GM19238 (cell line): Measurements from ENCODE around the gene ENTPD1.
"Not testable (repeated sequence)": the region's sequence is repeated elsewhere in the genome, so short reads cannot be mapped to it uniquely, and the experiment has no call there.

Source experiments
- DNase-seq: peaks from one replicate; pipeline ENCODE4 v3.0.0; 2011; ENCODE audit warnings: low spot score; ENCODE audit not compliant: insufficient read length

The ENTPD1 gene, protein sequence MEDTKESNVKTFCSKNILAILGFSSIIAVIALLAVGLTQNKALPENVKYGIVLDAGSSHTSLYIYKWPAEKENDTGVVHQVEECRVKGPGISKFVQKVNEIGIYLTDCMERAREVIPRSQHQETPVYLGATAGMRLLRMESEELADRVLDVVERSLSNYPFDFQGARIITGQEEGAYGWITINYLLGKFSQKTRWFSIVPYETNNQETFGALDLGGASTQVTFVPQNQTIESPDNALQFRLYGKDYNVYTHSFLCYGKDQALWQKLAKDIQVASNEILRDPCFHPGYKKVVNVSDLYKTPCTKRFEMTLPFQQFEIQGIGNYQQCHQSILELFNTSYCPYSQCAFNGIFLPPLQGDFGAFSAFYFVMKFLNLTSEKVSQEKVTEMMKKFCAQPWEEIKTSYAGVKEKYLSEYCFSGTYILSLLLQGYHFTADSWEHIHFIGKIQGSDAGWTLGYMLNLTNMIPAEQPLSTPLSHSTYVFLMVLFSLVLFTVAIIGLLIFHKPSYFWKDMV

DNA sequence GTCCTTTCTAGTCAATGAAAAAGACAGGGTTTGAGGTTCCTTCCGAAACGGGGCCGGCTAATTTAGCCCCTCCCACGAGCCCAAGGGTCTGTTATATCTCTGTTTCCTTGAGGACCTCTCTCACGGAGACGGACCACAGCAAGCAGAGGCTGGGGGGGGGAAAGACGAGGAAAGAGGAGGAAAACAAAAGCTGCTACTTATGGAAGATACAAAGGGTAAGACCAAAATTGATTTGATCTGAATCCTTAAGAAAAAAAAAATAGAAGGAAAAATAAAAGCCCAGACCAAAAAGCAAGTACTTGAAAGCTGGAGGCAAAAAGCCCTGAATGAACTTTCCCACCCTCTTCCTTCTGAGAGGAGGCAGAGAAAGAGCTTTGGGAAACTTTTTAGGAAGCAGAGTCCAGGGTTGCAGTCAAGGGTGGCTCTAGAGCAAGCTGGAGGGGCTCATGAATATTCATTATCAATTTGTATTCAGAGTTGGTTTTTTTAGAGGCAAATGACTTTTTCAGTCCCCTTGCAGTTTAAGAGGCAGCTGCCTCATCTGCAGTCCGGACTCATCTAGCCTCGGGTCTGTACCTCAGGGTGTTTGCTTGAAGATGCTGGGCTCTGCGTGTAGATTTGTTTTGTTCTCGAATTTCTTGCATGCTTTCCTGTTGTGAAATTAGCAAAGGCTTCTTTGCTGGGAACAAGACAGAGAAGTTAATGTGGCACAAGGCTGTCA is at the start of gene ENTPD1:
ENTPD1 (plus strand) TSS at position 123 of the 721 bp plus-strand sequence; CDS start at position 200, 77 bp downstream.
- no peak for DNase-seq

- DNase-seq = no peak
These were observed 49.4 kb upstream of the ENTPD1 start for GRCh38 chr10:95706573-95706972.

DNA sequence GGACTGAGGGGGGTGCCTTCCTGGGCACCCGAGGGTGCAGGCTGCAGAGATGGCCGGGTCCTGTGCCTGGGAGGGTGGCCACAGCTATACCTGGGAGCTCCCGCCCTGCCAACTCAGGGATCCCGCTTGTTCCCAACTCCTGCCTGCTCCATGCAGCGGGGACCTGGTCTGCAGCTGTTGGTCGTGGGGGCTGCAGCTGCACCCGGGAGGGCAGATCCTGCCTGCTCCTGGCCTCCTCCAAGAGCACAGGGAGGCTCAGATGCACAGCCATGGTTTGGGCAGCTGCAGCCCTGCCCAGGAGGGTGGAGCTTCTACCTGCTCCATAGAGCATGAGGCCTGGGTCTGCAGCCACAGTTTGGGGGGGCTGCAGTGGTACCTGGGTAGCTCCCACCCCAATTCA is 49.0 kb upstream of the ENTPD1 start:
- no peak for DNase-seq

GRCh38 chr10:95711492-95711891 is 44.5 kb upstream of the ENTPD1 start:
- DNase-seq = no peak

DNA sequence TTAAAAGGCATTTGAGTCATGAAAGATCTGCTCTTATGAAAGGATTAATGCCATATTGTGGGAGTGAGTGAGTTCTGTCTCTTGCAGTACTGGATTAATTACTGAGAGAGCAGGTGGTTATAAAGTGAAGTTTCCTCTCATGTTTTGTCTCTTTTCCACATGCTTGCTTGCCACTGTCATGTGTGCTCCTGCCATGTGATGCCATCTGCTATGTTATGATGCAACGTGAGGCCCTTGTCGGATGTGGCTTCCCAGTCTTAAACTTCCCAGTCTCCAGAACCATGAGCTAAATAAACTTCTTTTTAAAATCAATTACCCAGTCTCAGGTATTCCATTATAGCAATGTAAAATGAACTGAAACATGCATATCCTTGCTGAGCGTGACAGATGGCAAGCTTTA is 39.5 kb upstream of the ENTPD1 start:
- DNase-seq = no peak

- DNase-seq = no peak
These were observed 39.1 kb upstream of the ENTPD1 start for GRCh38 chr10:95716866-95717265.

DNA sequence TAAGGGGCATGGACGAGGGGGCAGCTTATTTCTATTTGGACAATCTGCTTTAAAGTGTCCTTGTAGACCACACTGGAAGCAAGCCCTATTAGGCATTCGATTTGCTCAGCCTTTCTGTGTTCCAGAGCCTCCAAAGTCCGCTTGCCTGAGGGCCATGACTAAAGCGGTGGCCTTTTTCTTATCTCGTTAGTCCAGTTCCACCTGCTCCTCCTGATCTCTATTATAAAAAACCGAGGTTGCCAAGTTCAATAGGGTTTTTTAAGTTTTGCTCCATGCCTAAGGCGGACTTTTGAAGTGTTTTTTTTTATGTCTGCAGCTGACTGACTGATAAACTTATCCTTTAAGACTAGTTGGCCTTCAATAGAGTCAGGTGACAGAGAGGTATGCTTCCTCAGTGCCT is 35.2 kb upstream of the ENTPD1 start:
- DNase-seq = not testable (repeated sequence)

DNA sequence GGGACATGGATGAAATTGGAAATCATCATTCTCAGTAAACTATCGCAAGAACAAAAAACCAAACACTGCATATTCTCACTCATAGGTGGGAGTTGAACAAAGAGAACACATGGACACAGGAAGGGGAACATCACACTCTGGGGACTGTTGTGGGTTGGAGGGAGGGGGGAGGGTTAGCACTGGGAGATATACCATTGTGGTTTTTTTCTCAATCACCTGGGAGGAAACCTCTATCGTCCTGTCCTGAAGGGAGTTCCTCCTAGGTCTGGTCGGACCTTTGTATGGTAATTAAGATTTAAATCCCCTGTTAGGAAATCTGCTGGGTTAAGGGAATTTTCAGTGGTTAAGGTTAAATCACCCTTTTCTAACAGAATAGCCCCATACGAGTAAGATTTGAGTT is 33.5 kb upstream of the ENTPD1 start:
- not testable (repeated sequence) for DNase-seq

DNA sequence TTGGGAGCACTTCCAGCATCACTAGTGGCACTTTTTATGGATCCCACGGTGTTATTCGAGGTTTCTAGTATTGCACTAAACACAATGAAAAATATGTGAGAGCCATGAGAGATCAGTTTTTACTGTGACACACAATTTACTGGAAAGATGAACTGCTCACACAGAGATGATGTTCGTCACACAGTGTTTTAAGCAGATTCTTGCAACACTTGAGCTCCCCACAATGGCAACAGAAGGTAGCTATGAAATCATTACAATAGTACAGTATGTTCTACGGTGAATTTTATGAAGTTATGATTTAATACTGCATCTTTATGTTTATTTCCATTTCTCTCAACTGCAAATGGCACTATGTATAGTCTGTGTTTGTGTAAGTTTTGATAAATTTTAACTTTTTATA is 27.4 kb upstream of the ENTPD1 start:
- DNase-seq = no peak

DNA sequence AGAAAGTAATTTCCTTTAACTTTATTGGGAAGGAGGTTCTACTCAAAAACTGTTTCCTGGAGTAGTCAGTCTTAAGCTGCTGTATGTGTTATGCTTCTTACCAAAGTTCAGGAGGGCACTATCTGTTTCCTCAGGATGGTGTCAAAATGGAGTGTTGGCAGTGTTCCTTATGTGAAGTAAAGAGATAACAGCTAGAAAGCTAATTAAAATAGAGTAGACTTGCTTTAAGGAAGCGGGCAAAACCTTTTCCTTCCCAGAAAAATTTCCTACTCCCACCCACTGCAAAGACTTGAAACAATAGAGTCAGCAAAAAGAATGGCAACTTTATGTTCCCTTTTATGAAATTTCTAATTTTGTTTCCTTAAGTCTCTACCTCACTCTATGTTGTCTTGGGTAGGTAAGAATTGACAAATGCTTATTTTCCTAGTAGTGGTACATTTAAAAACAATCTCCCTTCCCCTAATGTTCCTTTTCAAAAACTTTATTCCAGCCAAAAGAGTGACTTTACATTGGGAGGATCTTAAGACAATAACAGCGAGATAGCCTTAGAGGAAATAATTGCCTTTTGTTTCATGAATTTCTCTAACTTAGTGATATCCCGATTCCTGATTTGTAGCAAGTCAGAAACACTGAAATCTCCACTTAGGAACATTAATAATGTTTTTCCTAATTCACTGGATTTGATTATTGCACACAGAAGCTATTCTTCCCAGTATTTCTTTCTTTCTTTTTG is 26.5 kb upstream of the ENTPD1 start:
- DNase-seq = no peak

GRCh38 chr10:95730233-95730632 is 25.7 kb upstream of the ENTPD1 start:
- DNase-seq = no peak

GRCh38 chr10:95732907-95733306 is 23.1 kb upstream of the ENTPD1 start:
- DNase-seq = not testable (repeated sequence)

GRCh38 chr10:95739056-95739455 is 16.9 kb upstream of the ENTPD1 start:
- no peak for DNase-seq

GRCh38 chr10:95741807-95742467 is 14.0 kb upstream of the ENTPD1 start:
- DNase-seq = no peak

DNA sequence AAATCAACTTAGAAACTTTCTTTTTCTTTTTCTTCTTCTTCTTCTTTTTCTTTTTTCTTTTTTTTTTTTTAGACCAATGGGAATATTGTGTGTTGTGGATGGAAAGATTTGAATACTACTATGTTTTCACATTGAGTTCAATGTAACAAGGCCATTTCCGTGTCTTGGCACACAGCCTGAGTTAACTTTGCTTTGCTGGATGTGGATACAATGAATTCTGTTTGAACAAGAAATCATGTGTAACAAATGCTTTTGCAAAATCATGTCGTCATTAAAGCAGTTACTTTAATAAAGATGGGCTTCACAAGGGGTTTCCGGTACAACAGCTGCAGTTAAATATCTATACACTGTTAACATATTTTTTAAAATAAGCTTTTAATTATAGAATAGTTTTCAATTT is 13.5 kb upstream of the ENTPD1 start:
- no peak for DNase-seq

DNA sequence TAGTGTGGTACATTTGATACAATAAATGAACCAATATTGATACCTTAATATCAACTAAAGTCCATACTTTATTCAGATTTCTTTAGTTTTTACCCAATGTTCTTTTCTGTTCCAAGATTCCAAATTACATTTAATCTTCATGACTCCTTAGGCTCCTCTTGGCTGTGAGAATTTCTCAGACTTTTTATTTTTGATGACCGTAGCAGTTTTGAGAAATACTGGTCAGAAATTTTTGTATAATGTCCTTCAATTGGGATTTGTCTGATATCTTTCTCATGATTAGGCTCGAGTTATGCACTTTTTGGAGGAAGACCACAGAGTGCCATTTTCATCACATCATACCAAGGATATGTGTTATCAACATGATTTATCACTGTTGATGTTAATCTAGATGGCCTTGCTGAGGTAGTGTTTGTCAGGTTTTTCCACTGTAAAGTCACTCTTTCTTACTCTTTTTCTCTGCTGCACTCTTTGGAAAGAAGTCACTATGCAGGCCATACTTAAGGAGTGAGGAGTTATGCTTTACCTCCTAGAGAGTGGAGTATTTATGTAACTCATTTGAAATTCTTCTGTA is 12.9 kb upstream of the ENTPD1 start:
- DNase-seq = no peak

DNA sequence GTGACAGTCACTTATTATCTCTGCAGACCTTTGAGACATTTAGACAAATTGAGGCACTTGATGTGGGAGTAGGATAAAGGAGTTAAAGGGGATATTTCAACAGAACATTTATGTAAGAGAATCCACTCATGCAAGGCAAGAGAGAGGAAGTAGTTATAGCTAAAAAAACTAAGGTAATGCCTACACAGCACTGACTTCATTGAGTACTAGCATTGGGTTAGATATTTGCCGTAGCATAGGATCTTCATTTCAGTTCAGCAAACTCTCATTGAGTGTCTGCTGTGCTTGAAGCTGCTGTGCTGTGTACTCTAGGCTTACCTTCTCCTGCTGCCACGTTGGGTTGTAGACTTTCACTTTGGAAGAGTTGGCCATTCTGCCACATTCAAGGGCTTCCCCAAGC is 10.5 kb upstream of the ENTPD1 start:
- no peak for DNase-seq

DNA sequence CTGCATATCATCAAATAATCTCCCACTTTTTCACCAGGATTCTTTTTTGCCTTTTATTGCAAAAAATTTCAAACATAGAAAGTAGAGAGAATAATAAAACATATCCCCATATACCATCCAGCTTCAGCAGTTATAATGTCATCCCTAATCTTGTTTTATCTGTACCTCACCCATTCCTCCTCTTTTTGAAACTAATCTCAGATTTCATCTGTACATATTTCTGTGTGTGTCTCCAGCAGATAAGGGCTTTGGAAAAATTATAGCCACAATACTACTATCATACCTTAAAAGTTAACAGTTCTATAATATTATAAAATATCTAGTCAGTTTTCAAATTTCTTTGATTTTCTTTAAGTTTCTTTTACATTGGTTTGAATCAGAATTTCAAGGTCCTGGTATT is 7.6 kb upstream of the ENTPD1 start:
- DNase-seq = no peak

DNA sequence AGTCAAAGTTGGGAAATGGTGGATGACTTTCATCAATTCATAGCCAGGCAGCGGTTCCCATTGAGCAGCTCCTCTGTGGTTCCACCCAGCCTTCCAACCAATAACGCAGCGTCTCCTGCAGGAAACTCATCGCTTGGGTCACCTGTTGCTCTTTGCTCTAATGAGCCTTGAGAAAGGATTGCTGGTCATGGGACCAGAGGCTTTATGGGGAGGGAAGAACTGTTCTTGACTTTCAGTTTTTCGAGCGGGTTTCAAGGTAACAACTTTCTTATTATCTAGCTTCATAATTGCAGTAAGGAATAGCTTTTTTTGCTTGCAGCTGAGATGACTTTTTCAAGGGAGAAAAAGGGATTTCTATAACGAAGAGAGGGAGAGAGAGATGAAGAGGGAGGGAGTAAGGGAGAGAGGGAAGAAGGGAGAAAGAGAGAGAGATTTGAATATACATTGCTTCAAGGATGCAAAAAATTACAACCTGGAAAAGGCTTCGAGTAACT is 405 bp upstream of the ENTPD1 start:
- DNase-seq = no peak

GRCh38 chr10:95756809-95757684 is 1.1 kb downstream of the ENTPD1 start:
- DNase-seq = no peak
